ENCODE results near the gene PLAC1. TPM values are rescaled to one million over a fixed set of nuclear protein-coding genes. Genes with fewer than 3 reads are reported as not detected.

PLAC1 gene
- polyA plus RNA-seq, 1 experiment, result 0.43 TPM

DNA sequence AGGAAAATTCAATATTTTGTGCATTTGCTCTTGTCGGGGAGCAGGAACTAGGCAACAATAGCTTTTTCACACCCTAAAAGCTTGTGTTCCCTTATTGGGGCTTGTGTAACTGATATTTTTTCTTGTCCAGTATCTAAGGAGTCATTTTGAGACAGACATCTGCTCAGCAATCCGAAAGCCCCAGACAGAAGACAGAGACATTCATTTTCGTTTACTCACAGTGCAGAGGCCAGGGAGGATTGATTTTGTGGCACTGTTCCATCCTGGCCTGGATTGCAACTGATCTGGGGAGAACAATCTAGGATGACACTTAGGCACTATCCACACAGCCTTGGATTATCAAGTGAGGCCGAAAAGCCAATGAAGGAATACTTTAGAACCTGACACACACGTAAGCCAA is 27.4 kb upstream of the PLAC1 start:
- CTCF ChIA-PET, result no interaction called here
- TF ChIP-seq, protein P1, sequence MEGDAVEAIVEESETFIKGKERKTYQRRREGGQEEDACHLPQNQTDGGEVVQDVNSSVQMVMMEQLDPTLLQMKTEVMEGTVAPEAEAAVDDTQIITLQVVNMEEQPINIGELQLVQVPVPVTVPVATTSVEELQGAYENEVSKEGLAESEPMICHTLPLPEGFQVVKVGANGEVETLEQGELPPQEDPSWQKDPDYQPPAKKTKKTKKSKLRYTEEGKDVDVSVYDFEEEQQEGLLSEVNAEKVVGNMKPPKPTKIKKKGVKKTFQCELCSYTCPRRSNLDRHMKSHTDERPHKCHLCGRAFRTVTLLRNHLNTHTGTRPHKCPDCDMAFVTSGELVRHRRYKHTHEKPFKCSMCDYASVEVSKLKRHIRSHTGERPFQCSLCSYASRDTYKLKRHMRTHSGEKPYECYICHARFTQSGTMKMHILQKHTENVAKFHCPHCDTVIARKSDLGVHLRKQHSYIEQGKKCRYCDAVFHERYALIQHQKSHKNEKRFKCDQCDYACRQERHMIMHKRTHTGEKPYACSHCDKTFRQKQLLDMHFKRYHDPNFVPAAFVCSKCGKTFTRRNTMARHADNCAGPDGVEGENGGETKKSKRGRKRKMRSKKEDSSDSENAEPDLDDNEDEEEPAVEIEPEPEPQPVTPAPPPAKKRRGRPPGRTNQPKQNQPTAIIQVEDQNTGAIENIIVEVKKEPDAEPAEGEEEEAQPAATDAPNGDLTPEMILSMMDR (IDR thresholded peaks at IDR 0.05; ENCODE audit: insufficient read depth, low read depth, low read length), result no peak
- no peak overlapping the region for H3K4me3 ChIP-seq (ENCODE audit: low read depth, low read length)
- DNase-seq (ENCODE audit: low read depth), result no peak
- H3K36me3 ChIP-seq (ENCODE audit: control insufficient read depth, insufficient read depth, low read length), result no peaks in the 10 kb centered on the region
- H3K27me3 ChIP-seq (ENCODE audit: control insufficient read depth, insufficient read depth, low read length), result no peaks in the 10 kb centered on the region
- POLR2A ChIA-PET, result interaction anchor here (0.8 kb wide), 1 partner anchor 46 kb away, joined by 3 read pairs; no protein-coding TSS in a partner anchor

DNA sequence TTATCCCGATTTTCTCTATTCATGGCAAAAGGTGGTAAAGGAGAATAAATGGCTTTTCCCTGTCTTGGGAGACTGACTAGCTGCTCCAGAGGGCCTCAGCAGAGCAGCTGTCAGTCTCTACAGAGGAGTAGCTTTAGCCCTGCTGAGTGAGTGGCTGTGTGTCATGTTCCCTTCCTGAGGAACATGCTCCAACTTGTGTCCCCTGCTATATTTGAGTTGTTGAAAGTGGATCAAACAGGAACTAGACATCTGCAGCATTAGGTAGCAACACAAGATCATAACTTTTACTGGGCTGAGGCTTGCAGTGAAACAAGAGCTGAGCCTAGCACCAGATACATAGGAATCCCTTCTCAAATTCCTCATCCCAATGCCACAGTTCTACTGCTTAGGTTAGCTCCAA is 26.7 kb upstream of the PLAC1 start:
- Histone ChIP-seq H3K36me3 (ENCODE audit: control insufficient read depth, insufficient read depth, low read length) (no peaks in the 10 kb centered on the region), H3K27me3 (ENCODE audit: control insufficient read depth, insufficient read depth, low read length) (no peaks in the 10 kb centered on the region), H3K4me3 (ENCODE audit: low read depth, low read length) (no peak overlapping the region)
- ChIA-PET CTCF (interaction anchor here (0.6 kb wide), 1 partner anchor 10 kb away, joined by 3 read pairs; no protein-coding TSS in a partner anchor), POLR2A (interaction anchor here (0.8 kb wide), 1 partner anchor 46 kb away, joined by 3 read pairs; no protein-coding TSS in a partner anchor)
- no peak for DNase-seq (ENCODE audit: low read depth)
- TF ChIP-seq, protein P1 (IDR thresholded peaks at IDR 0.05; ENCODE audit: insufficient read depth, low read depth, low read length), result no peak

DNA sequence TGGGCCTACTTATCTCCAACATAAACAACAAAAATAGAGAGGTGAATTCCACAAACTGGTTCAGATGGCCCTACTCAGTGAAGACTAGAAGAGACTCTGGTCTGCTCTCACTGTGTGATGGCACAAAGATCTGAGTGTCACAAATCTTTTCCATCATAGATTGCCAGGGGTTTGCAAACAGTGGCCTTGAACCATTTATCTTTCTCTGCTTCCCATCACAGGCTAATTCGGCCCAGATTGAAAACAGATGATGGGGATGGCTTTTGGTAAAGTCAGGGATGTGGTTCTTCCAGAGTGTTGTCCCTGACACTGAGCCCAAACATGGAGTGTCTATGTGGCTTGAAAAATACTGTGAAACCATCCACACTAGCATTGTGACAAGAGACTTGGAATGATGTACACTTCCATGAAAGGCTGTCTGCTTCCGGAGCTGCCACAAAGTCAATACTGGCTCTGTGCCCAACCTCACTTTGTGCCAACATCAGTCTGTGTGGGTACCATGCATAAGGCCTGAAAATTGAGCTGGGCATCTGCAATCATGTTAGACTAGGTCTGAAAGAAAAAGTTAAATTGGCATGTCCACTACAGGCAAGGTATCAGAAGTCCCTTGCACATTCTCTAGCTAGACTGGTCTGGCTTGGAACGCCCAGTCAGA is 25.2 kb upstream of the PLAC1 start:
- TF ChIP-seq, protein P1 (IDR thresholded peaks at IDR 0.05; ENCODE audit: insufficient read depth, low read depth, low read length), result no peak
- no peak overlapping the region for H3K4me3 ChIP-seq (ENCODE audit: low read depth, low read length)
- no peaks in the 10 kb centered on the region for H3K27me3 ChIP-seq (ENCODE audit: control insufficient read depth, insufficient read depth, low read length)
- ChIA-PET CTCF (no interaction called here), POLR2A (no interaction called here)
- DNase-seq (ENCODE audit: low read depth), result no peak
- no peaks in the 10 kb centered on the region for H3K36me3 ChIP-seq (ENCODE audit: control insufficient read depth, insufficient read depth, low read length)

DNA sequence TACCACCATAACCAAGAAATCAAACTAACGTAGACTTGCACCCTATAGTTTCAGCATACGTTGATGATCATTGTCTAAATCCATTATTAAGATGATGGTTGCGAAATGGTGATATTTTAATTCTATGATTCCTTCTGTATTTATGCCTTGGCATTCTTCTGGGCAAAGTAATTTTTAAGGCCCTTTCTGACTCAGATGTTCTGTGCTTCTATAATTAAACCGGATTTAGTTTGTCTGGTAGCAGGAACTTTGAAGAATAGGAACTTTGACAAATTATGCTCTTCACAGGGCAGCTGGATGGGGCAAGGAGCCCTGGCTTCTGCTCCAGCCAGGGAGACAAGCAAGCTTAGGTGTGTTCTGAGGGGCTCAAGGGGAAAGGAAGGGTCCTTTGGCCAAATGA is 23.8 kb upstream of the PLAC1 start:
- CTCF ChIA-PET, result no interaction called here
- no peak for DNase-seq (ENCODE audit: low read depth)
- POLR2A ChIA-PET, result no interaction called here
- TF ChIP-seq, protein P1 (IDR thresholded peaks at IDR 0.05; ENCODE audit: insufficient read depth, low read depth, low read length), result no peak
- H3K36me3 ChIP-seq (ENCODE audit: control insufficient read depth, insufficient read depth, low read length), result no peaks in the 10 kb centered on the region
- H3K27me3 ChIP-seq (ENCODE audit: control insufficient read depth, insufficient read depth, low read length), result no peaks in the 10 kb centered on the region
- H3K4me3 ChIP-seq (ENCODE audit: low read depth, low read length), result no peak overlapping the region

DNA sequence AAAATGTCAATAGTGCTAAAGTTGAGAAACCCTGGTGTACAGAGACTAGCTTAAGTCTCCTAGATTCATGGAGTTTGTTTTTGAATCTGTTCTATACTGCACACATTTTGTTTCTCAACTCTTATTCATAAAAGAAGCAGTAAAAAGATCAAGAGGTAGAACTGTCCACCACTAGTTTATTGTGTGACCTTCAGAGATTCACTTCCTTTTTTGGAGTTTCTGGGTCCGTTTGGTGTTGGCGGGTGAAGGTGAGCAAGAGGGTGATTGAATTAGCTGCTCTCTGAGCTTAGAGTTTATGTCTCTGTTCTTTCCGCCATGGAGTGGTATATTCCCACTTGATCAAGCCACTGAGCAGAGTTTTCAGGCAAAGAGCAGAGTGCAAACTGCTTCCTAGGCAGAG is 21.4 kb upstream of the PLAC1 start:
- ChIA-PET CTCF (interaction anchor here (0.9 kb wide), 1 partner anchor 75 kb away, joined by 3 read pairs; no protein-coding TSS in a partner anchor), POLR2A (interaction anchor here (0.6 kb wide), 1 partner anchor 74 kb away, joined by 3 read pairs; no protein-coding TSS in a partner anchor)
- TF ChIP-seq, protein P1 (IDR thresholded peaks at IDR 0.05; ENCODE audit: insufficient read depth, low read depth, low read length), result no peak

More for the DNA sequence above, 21.4 kb upstream of the PLAC1 start:
- Histone ChIP-seq H3K36me3 (ENCODE audit: control insufficient read depth, insufficient read depth, low read length) (no peaks in the 10 kb centered on the region), H3K27me3 (ENCODE audit: control insufficient read depth, insufficient read depth, low read length) (no peaks in the 10 kb centered on the region), H3K4me3 (ENCODE audit: low read depth, low read length) (no peak overlapping the region)
- no peak for DNase-seq (ENCODE audit: low read depth)
